GM12878 (cell line): ENCODE results near the gene WFIKKN1. TPM values are rescaled to one million over a fixed set of nuclear protein-coding genes. Genes with fewer than 3 reads are reported as not detected.

Experiments
- ATAC-seq: fragments of 200-7000 bp; cut with Tn5 transposase; 3 replicates; pipeline ENCODE4 v1.9.1; 2020; ENCODE audit warnings: mild to moderate bottlenecking, moderate library complexity
- BruUV-seq: library from RNA; stranded (reverse); fragments of 400-500 nt; replicated peaks from 2 replicates; lab custom pipeline; 2021; lab: Mats Ljungman, UMichigan
- CTCF ChIA-PET: fragments of 300-600 bp; sonication (Branson Sonifier 250); formaldehyde crosslinking; extraction: SDS; loops from one replicate; lab custom pipeline; 2021; ENCODE audit warnings: inconsistent platforms; lab: Yijun Ruan, JAX
- POLR2A ChIA-PET: fragments of 350-600 bp; formaldehyde crosslinking; extraction: SDS; loops from one replicate; lab custom pipeline; 2021; ENCODE audit warnings: inconsistent platforms; lab: Charles Lee
- RAD21 ChIA-PET: fragments of 300-600 bp; sonication (Branson Sonifier 250); formaldehyde crosslinking; loops from one replicate; lab custom pipeline; 2023; ENCODE audit warnings: antibody characterized with exemption; ENCODE audit not compliant: unreplicated experiment; lab: Charles Lee
- SMC1A ChIA-PET: fragments of 300-600 bp; sonication (Branson Sonifier 250); formaldehyde crosslinking; loops from one replicate; lab custom pipeline; 2023; ENCODE audit not compliant: unreplicated experiment, uncharacterized antibody; lab: Charles Lee
- DNase-seq: peaks from one replicate; pipeline ENCODE4 v3.0.0-alpha.2; 2011; ENCODE audit warnings: low read depth, low spot score
- FAIRE-seq: peaks from 3 replicates; lab custom pipeline; 2011; peaks lifted over from hg19 to GRCh38; lab: Jason Lieb, UNC
- H2AFZ ChIP-seq: 2 replicates; pipeline ENCODE4 v1.6.0; 2011; ENCODE audit warnings: low read depth, low read length, control low read depth; ENCODE audit not compliant: control insufficient read depth
- H3K27ac ChIP-seq: 2 replicates; pipeline ENCODE4 v1.5.1; 2011; ENCODE audit warnings: control low read depth; ENCODE audit not compliant: control insufficient read depth, insufficient read depth
- H3K27me3 ChIP-seq, 2 experiments: replicated peaks in 1 of 2; 2 replicates each; pipeline versions ENCODE4 v1.6.0 to v1.6.1; 2011; ENCODE audit warnings: low read length in 1 of 2; ENCODE audit not compliant: control insufficient read depth in 2 of 2, insufficient read depth in 2 of 2
- H3K36me3 ChIP-seq, 2 experiments: 2 replicates each; pipeline ENCODE4 v1.5.1; 2011; ENCODE audit warnings: low read length in 1 of 2; ENCODE audit not compliant: control insufficient read depth in 2 of 2, insufficient read depth in 2 of 2
- H3K4me1 ChIP-seq: 2 replicates; pipeline ENCODE4 v1.6.1; 2011; ENCODE audit warnings: mild to moderate bottlenecking, low read length, moderate library complexity, mixed read lengths; ENCODE audit not compliant: control insufficient read depth, insufficient read depth
- H3K4me2 ChIP-seq: 2 replicates; pipeline ENCODE4 v1.6.0; 2011; ENCODE audit warnings: control low read depth; ENCODE audit not compliant: control insufficient read depth, insufficient read depth
- H3K4me3 ChIP-seq: fragments of 200-600 bp; sonication (generic); 2 replicates; pipeline ENCODE4 v1.5.1; 2016
- H3K79me2 ChIP-seq: 2 replicates; pipeline ENCODE4 v1.6.0; 2011; ENCODE audit warnings: low read length; ENCODE audit not compliant: control insufficient read depth, insufficient read depth
- H3K9ac ChIP-seq: 2 replicates; pipeline ENCODE4 v1.8.0; 2011; ENCODE audit warnings: low read length, control low read depth, mixed read lengths; ENCODE audit not compliant: control insufficient read depth, insufficient read depth
- H3K9me3 ChIP-seq: replicated peaks from 3 replicates; pipeline ENCODE4 v1.5.1; 2011; ENCODE audit warnings: mild to moderate bottlenecking, low read length; ENCODE audit not compliant: control insufficient read depth, insufficient read depth
- H4K20me1 ChIP-seq: 2 replicates; pipeline ENCODE4 v1.6.0; 2011; ENCODE audit not compliant: control insufficient read depth, insufficient read depth
- ATF7 ChIP-seq: fragments of 450-650 bp; IDR thresholded peaks from 2 replicates; pipeline ENCODE4 v1.6.1; 2016; ENCODE audit warnings: low read depth, mild to moderate bottlenecking
- CHD2 ChIP-seq: IDR thresholded peaks from 2 replicates; pipeline ENCODE4 v1.6.1; 2011; ENCODE audit warnings: low read depth, low read length, improper control_type of control experiment, borderline replicate concordance
- CTCF ChIP-seq, 3 experiments: IDR thresholded peaks in 2 of 3; conservative IDR thresholded peaks in 1 of 3; 2 replicates each; pipeline ENCODE4 v1.5.1; 2011; ENCODE audit warnings: low read depth in 3 of 3, low read length in 3 of 3, mild to moderate bottlenecking in 3 of 3, control low read depth in 2 of 3, moderate library complexity in 2 of 3, inconsistent platforms in 1 of 3, mixed read lengths in 1 of 3; ENCODE audit not compliant: control insufficient read depth in 2 of 3, insufficient read depth in 1 of 3; ENCODE audit errors: extremely low read depth in 1 of 3
- EP300 ChIP-seq, 2 experiments: fragments of 150-350 bp in 1 of 2; IDR thresholded peaks; 2 replicates each; pipeline ENCODE4 v1.6.1; 2011 to 2012; ENCODE audit warnings: low read depth in 2 of 2, low read length in 2 of 2, borderline replicate concordance in 1 of 2, improper control_type of control experiment in 1 of 2, inconsistent platforms in 1 of 2; ENCODE audit not compliant: control insufficient read depth in 1 of 2
- JUNB ChIP-seq: IDR thresholded peaks from 2 replicates; pipeline ENCODE4 v1.6.1; 2016; ENCODE audit warnings: antibody characterized with exemption, mild to moderate bottlenecking
- KDM1A ChIP-seq: fragments of 200-600 bp; sonication (generic); IDR thresholded peaks from 2 replicates; pipeline ENCODE4 v1.6.1; 2016; ENCODE audit warnings: borderline replicate concordance
- MTA3 ChIP-seq: IDR thresholded peaks from 2 replicates; pipeline ENCODE4 v1.6.1; 2012; ENCODE audit warnings: low read length, inconsistent platforms, borderline replicate concordance
- REST ChIP-seq: IDR thresholded peaks from 2 replicates; pipeline ENCODE4 v1.6.1; 2012; ENCODE audit warnings: mild to moderate bottlenecking, low read depth, low read length
- ZNF207 ChIP-seq: fragments of 450-650 bp; IDR thresholded peaks from 2 replicates; pipeline ENCODE4 v1.6.1; 2014; ENCODE audit warnings: antibody characterized with exemption, mild to moderate bottlenecking, borderline replicate concordance
- WGBS: methylation state at CpG from one replicate; pipeline ENCODE4 v1.1.6; 2016; ENCODE audit warnings: low lambda C conversion rate; ENCODE audit not compliant: insufficient replicate concordance, insufficient coverage; ENCODE audit errors: missing lambda C conversion rate; 5-methylcytosine and 5-hydroxymethylcytosine counted together
- in situ Hi-C: fragments of 300-500 bp; cut with MboI; formaldehyde crosslinking; loops from 9 replicates; pipeline ENCODE4 v1.14.3; 2018; ENCODE audit warnings: mixed read lengths
- intact Hi-C: fragments of 100-400 bp; cut with micrococcal nuclease; formaldehyde crosslinking; loops from one replicate; pipeline ENCODE4 v1.14.2; 2022; ENCODE audit not compliant: unreplicated experiment
- polyA plus RNA-seq, 11 experiments: library from polyadenylated mRNA; depleted of rRNA in 4 of 11; unstranded in 6 of 11; stranded (reverse) in 5 of 11; fragments of >200 nt; fragmentation: Nextera tagmentation in 4 of 11; fragmentation: Illumina TruSeq in 1 of 11; extraction: Ambion mirVana in 4 of 11; extraction: Trizol in 1 of 11; gene quantifications; 1 replicate in 1 of 11; 2 replicates in 10 of 11; pipeline versions ENCODE4 v1.2.1 to v1.2.3, GENCODE V29; 2011 to 2016; ENCODE audit warnings: inconsistent platforms in 2 of 11, missing spikeins in 2 of 11, low read depth in 1 of 11
- total RNA-seq, 4 experiments: library from RNA; depleted of rRNA in 3 of 4; stranded (reverse); fragments of >200 nt in 3 of 4; fragmentation: Illumina TruSeq in 1 of 4; extraction: Trizol in 1 of 4; gene quantifications; 2 replicates each; pipeline versions ENCODE4 v1.2.1 to v1.2.3, GENCODE V29; 2013 to 2021

WFIKKN1 gene
- total and polyA plus RNA-seq, 10 of the 15 experiments (the other 5 are each of a cell fraction or from before 2014, with no cell fraction given): 0.01 to 0.41 (median 0.05) TPM; not detected in 2

- TF ChIP-seq REST (no peak), ATF7 (no peak)
- TF ChIP-seq, all 136 proteins: peak for 0
These were observed 9.9 kb upstream of the WFIKKN1 start (continued) for GRCh38 chr16:620700-621525.

- intact Hi-C loops (no loop called here), in situ Hi-C loops (no loop called here)
- ChIA-PET RAD21 (no interaction called here), CTCF (no interaction called here), SMC1A (no interaction called here), POLR2A (no interaction called here)
- ATAC-seq (no peak), FAIRE-seq (no peak), DNase-seq (no peak)
- Histone ChIP-seq H3K9me3 (no peaks in the 10 kb centered on the region), H2AFZ (no peak overlapping the region), H3K27ac (no peak overlapping the region), H3K4me2 (no peak overlapping the region), H3K36me3 (no peaks in the 10 kb centered on the region; a peak in 1 of 4 replicates), H3K4me1 (no peaks in the 10 kb centered on the region), H4K20me1 (no peaks in the 10 kb centered on the region; the same call in 1 of the 2 replicates), H3K9ac (no peak overlapping the region), H3K79me2 (no peaks in the 10 kb centered on the region), H3K4me3 (no peak overlapping the region), H3K27me3 (no peaks in the 10 kb centered on the region)
- no TSS peak for BruUV-seq
- 79% methylated on average over 21 of the region's 21 CpGs for WGBS
- TF ChIP-seq JUNB (no peak), EP300 (IDR thresholded peaks at IDR 0.05; ENCODE audit: borderline replicate concordance in 1 of 2, control insufficient read depth in 1 of 2, low read depth in 2 of 2, low read length in 2 of 2) (no peak), KDM1A (no peak), CHD2 (no peak), REST (no peak), MTA3 (no peak), CTCF (IDR thresholded peaks at IDR 0.05 in 2 of 3, conservative IDR thresholded peaks at IDR 0.05 in 1 of 3; ENCODE audit: control insufficient read depth in 2 of 3, extremely low read depth in 1 of 3, insufficient read depth in 1 of 3, low read depth in 3 of 3, low read length in 3 of 3) (no peak), ZNF207 (no peak)
These were observed 9.2 kb upstream of the WFIKKN1 start for GRCh38 chr16:621526-622105.
